ENCODE measurements around the gene ZNF408. TPM values are rescaled to one million over a fixed set of nuclear protein-coding genes. Genes with fewer than 3 reads are reported as not detected.
"Not testable (repeated sequence)": the region's sequence is repeated elsewhere in the genome, so short reads cannot be mapped to it uniquely, and the experiment has no call there.

ZNF408 gene
- total RNA-seq, 1 donor from 2014 or later: 14.9 TPM

DNA sequence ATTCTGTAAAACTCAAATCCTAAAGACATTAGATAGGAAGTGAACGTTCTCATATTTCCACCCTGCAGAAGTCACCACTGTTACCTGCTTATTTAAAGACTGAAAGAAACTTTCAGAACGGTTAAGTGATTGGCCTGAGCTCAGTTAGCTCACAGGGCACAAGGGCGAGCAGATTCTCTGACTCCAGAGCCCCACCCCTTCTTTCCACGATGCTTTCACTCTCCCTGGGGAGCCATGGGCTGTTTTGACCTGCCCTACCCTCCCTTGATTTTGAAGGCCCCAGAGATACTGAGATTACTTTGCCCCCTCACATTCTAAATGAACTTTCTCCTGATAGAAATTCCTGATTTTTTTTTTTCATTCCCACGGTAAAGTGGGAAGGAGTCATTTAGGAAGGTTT, 34.3 kb upstream of the ZNF408 start:
- no peaks in the 10 kb centered on the region for H3K9me3 Mint-ChIP-seq
- H3K4me1 Mint-ChIP-seq (ENCODE audit: unreplicated experiment): peaks cover 14% of the 10 kb centered on the region
- no peak for DNase-seq (ENCODE audit: extremely low spot score, unreplicated experiment)
- no peak overlapping the region for H3K27ac Mint-ChIP-seq
- TF ChIP-seq, protein P1, sequence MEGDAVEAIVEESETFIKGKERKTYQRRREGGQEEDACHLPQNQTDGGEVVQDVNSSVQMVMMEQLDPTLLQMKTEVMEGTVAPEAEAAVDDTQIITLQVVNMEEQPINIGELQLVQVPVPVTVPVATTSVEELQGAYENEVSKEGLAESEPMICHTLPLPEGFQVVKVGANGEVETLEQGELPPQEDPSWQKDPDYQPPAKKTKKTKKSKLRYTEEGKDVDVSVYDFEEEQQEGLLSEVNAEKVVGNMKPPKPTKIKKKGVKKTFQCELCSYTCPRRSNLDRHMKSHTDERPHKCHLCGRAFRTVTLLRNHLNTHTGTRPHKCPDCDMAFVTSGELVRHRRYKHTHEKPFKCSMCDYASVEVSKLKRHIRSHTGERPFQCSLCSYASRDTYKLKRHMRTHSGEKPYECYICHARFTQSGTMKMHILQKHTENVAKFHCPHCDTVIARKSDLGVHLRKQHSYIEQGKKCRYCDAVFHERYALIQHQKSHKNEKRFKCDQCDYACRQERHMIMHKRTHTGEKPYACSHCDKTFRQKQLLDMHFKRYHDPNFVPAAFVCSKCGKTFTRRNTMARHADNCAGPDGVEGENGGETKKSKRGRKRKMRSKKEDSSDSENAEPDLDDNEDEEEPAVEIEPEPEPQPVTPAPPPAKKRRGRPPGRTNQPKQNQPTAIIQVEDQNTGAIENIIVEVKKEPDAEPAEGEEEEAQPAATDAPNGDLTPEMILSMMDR (conservative IDR thresholded peaks at IDR 0.05): no peak
- H3K4me3 Mint-ChIP-seq: no peak overlapping the region
- H3K27me3 Mint-ChIP-seq: no peaks in the 10 kb centered on the region
- peaks cover 25% of the 10 kb centered on the region for H3K36me3 Mint-ChIP-seq

DNA sequence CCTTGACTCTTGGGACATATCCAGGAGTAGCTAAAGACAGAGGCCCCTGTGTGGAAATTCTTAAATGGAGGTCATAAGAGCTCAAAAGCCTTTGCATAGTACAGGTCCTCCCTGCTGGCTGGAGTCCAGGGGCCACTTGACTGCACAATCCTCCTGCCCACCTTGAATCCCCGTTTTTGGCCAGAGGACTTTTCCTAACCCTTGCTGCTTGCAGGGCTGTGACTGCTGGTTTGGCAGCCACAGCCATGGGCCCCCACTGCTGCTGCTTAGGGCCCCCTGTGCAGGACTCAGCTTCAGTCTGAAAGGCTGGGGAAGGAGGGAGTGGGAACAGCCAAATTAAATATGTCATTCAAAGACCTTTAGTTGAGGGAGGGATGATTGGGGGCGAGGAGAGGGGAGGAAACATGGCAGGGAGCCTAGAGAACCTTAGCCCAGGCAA, 33.8 kb upstream of the ZNF408 start:
- H3K27ac Mint-ChIP-seq: no peak overlapping the region
- no peaks in the 10 kb centered on the region for H3K27me3 Mint-ChIP-seq
- peaks cover 14% of the 10 kb centered on the region for H3K4me1 Mint-ChIP-seq (ENCODE audit: unreplicated experiment)
- peaks cover 25% of the 10 kb centered on the region for H3K36me3 Mint-ChIP-seq
- DNase-seq (ENCODE audit: extremely low spot score, unreplicated experiment): no peak
- TF ChIP-seq, protein P1 (conservative IDR thresholded peaks at IDR 0.05): no peak
- no peaks in the 10 kb centered on the region for H3K9me3 Mint-ChIP-seq
- H3K4me3 Mint-ChIP-seq: no peak overlapping the region

DNA sequence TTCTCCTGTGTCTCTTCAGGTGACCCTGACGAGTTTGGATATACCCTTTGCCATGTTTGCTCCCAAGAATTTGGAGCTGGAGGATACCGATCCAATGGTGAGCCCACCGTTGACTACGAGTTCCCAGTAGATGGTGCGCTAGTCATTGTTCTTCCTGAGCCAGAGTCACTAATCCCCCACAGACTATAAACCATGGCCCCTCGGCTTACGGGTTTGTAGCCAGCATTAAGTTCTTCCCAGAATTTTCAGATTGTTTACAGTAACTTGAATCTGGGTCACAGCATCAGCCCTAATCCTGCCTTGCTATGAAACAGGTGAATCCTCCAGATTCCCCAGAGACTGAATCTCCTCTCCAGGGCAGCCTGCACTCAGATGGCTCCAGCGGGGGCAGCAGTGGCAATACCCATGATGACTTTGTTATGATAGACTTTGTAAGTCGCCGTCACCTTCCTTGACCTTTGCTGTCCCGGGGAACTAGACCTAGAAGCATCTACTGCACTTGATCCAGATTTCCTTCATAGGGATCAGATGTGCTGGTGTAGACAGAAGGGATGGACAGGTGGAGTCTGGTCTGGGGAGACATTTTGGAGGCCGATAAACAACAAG, 32.2 kb upstream of the ZNF408 start:
- Mint-ChIP-seq H3K4me1 (ENCODE audit: unreplicated experiment) (peaks cover 14% of the 10 kb centered on the region), H3K27ac (no peak overlapping the region), H3K4me3 (no peak overlapping the region), H3K27me3 (no peaks in the 10 kb centered on the region), H3K9me3 (no peaks in the 10 kb centered on the region), H3K36me3 (peaks cover 24% of the 10 kb centered on the region)
- TF ChIP-seq, protein P1 (conservative IDR thresholded peaks at IDR 0.05): no peak
- DNase-seq (ENCODE audit: extremely low spot score, unreplicated experiment): no peak

DNA sequence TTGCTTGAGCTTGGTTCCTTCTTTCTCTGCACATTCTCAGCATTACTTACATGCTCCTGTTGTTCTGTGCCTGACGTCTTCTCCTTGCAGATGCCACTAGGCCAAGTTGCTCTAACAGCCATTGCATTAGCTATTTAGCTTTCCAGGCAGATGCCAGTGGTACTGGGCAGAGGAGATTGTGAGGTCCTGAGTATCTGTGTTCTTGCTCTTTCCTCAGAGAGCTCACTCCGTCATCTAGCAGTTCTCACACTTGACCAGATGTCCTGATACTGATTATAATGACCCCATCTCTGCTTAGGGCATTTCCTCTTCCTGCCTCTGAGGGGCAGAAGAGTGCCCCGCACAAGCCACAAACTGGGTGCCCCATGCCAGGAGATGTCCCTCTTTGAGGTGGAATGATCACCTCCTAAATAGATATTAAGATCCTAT, 31.1 kb upstream of the ZNF408 start:
- Mint-ChIP-seq H3K36me3 (peaks cover 24% of the 10 kb centered on the region), H3K27ac (peak overlapping the region; percentile 33), H3K9me3 (no peaks in the 10 kb centered on the region), H3K4me1 (ENCODE audit: unreplicated experiment) (peaks cover 17% of the 10 kb centered on the region), H3K4me3 (no peak overlapping the region), H3K27me3 (no peaks in the 10 kb centered on the region)
- no peak for DNase-seq (ENCODE audit: extremely low spot score, unreplicated experiment)
- TF ChIP-seq, protein P1 (conservative IDR thresholded peaks at IDR 0.05): peak; percentile 40

DNA sequence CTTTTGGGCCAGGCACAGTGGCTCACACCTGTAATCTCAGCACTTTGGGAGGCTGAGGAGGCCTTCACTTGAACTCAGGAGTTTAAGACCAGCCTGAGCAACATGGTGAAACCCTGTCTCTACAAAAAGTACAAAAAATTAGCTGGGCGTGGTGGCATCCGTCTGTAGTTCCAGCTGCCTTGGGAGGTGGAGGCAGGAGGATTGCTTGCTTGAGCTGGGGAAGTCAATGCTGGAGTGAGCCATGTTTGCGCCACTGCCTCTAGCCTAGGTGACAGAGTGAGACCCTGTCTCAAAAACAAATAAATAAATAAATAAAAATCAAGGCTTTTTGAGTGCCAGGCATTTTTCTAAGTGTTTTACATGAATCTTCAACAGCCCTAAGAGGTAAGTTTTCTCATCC, 30.3 kb upstream of the ZNF408 start:
- H3K27me3 Mint-ChIP-seq; H3K9me3 Mint-ChIP-seq; H3K4me3 Mint-ChIP-seq; H3K27ac Mint-ChIP-seq; DNase-seq (ENCODE audit: extremely low spot score, unreplicated experiment): not testable (repeated sequence)
- Mint-ChIP-seq H3K4me1 (ENCODE audit: unreplicated experiment) (peaks cover 20% of the 10 kb centered on the region), H3K36me3 (peaks cover 24% of the 10 kb centered on the region)

DNA sequence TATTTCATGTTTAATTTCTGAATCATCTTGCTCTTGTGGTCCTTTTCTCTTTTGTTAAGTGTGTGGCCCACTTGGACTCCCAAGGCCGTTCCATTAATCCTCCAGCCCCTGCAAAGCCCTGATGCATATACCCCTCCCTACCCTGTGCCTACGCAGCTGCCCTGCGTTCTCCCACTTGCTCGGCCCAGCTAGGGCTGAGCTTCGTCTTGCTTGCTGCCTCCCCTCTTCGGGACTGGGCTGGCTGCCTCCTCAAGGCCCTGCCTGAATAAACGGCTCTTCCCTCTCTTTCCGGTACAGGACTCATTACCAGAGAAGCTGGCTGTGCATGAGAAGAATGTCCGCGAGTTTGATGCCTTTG, 28.9 kb upstream of the ZNF408 start:
- Mint-ChIP-seq H3K27ac (no peak overlapping the region), H3K27me3 (no peaks in the 10 kb centered on the region), H3K9me3 (no peaks in the 10 kb centered on the region), H3K4me3 (no peak overlapping the region), H3K4me1 (ENCODE audit: unreplicated experiment) (peaks cover 11% of the 10 kb centered on the region), H3K36me3 (peaks cover 18% of the 10 kb centered on the region)
- TF ChIP-seq, protein P1 (conservative IDR thresholded peaks at IDR 0.05): no peak
- DNase-seq (ENCODE audit: extremely low spot score, unreplicated experiment): no peak

Measured in type B pancreatic cell (in vitro differentiated cells).